Spleen (tissue), 11 donors: ENCODE data around the gene INO80. TPM values are rescaled to one million over a fixed set of nuclear protein-coding genes. Genes with fewer than 3 reads are reported as not detected.

Experiments
- DNase-seq: peaks from one replicate; pipeline ENCODE4 v3.0.0-alpha.2; 2020
- H3K27ac ChIP-seq, 8 donors: fragments of 200-600 bp; sonication (generic) in 7 of 8; 1 replicate in 4 of 8; 2 replicates in 4 of 8; pipeline versions ENCODE4 v1.5.0 to v1.8.0; 2016 to 2021; ENCODE audit warnings: inconsistent platforms in 4 of 8, mild to moderate bottlenecking in 4 of 8, moderate library complexity in 1 of 8
- H3K27me3 ChIP-seq, 7 donors: fragments of 200-600 bp; sonication (generic) in 6 of 7; replicated peaks in 1 of 7; 1 replicate in 4 of 7; 2 replicates in 3 of 7; pipeline versions ENCODE4 v1.5.0 to v1.8.0; 2016 to 2021; ENCODE audit warnings: inconsistent platforms in 3 of 7, mild to moderate bottlenecking in 1 of 7
- H3K36me3 ChIP-seq, 6 donors: fragments of 200-600 bp; sonication (generic) in 5 of 6; 1 replicate in 4 of 6; 2 replicates in 2 of 6; pipeline versions ENCODE4 v1.5.0 to v1.8.0; 2016 to 2021; ENCODE audit warnings: inconsistent platforms in 2 of 6
- H3K4me1 ChIP-seq, 6 donors: fragments of 200-600 bp; sonication (generic) in 5 of 6; 1 replicate in 3 of 6; 2 replicates in 3 of 6; pipeline versions ENCODE4 v1.5.0 to v1.8.0; 2016 to 2021; ENCODE audit warnings: inconsistent platforms in 3 of 6
- H3K4me3 ChIP-seq, 8 donors: fragments of 200-600 bp; sonication (generic) in 7 of 8; 1 replicate in 4 of 8; 2 replicates in 4 of 8; pipeline versions ENCODE4 v1.5.0 to v1.8.0; 2016 to 2021; ENCODE audit warnings: inconsistent platforms in 4 of 8, mild to moderate bottlenecking in 4 of 8, moderate library complexity in 2 of 8
- H3K9me3 ChIP-seq, 8 donors: fragments of 200-600 bp; sonication (generic) in 7 of 8; 1 replicate in 4 of 8; 2 replicates in 4 of 8; pipeline versions ENCODE4 v1.5.0 to v1.8.0; 2016 to 2021; ENCODE audit warnings: inconsistent platforms in 4 of 8
- POLR2A ChIP-seq, 3 donors: fragments of 450-650 bp; IDR thresholded peaks; one replicate each; pipeline ENCODE4 v1.5.1; 2017; ENCODE audit warnings: antibody characterized with exemption in 3 of 3, mild to moderate bottlenecking in 1 of 3
- POLR2AphosphoS5 ChIP-seq, 3 donors: sonication (generic); formaldehyde crosslinking; IDR thresholded peaks; one replicate each; pipeline ENCODE4 v1.5.1; 2017; ENCODE audit warnings: antibody characterized with exemption in 3 of 3
- WGBS, 5 donors: extraction: QIAGEN DNeasy Blood & Tissue Kit in 3 of 5; methylation state at CpG; one replicate each; pipeline versions ENCODE4 v1.1.5 to v1.1.7; 2013 to 2018; 5-methylcytosine and 5-hydroxymethylcytosine counted together
- intact Hi-C: fragments of 100-400 bp; cut with DNase I; formaldehyde crosslinking; loops from one replicate; pipeline ENCODE4 v1.15.0; 2023; ENCODE audit warnings: low total_unique reads
- polyA plus RNA-seq, 3 donors: library from polyadenylated mRNA; stranded (reverse); fragments of 200-250 nt; gene quantifications; one replicate each; pipeline ENCODE4 v1.2.1, GENCODE V29; 2013
- total RNA-seq, 7 donors: library from RNA; depleted of rRNA in 3 of 7; stranded (reverse); fragments of >200 nt in 3 of 7; fragmentation: NEBNext Ultra II Directional in 4 of 7; extraction: Animal tissue kit (Norgen Biotek cat#: 25700) in 4 of 7; gene quantifications; one replicate each; pipeline versions ENCODE4 v1.1.0 to v1.2.1, GENCODE V29; 2016 to 2021
- TF ChIP-seq, protein P1 (sequence below), 11 experiments: fragments of 200-600 bp in 7 of 11; fragments of 450-650 bp in 4 of 11; sonication (generic) in 4 of 11; IDR thresholded peaks in 8 of 11; conservative IDR thresholded peaks in 3 of 11; 1 replicate in 7 of 11; 2 replicates in 4 of 11; pipeline versions ENCODE4 v1.4.0 to v1.8.0; 2016 to 2021; ENCODE audit warnings: antibody characterized with exemption in 11 of 11, inconsistent platforms in 4 of 11, mild to moderate bottlenecking in 1 of 11
- donor health status: healthy with polysubstance abuse.
- donor health status: DM: no; HTN: no; CAD: no; lungs with moderate emphysema.
- donor health status: DM: no; HTN: no; CAD: no.
- donor health status: Bipolar disorder and iron deficiency.
- donor health status: healthy.
- donor health status: DM: no; HTN: no; CAD: no.
- donor health status: DM: yes; HTN: yes; CAD: no.

Gene INO80
- total and polyA plus RNA-seq, 10 donors: 5.2 to 39.4 (median 25.9) TPM

GRCh38 chr15:40984406-40984805 lies 131.7 kb downstream of the INO80 start:
- WGBS, 5 donors: 89 to 95% (median 93%) methylated on average over 5 of the region's 5 CpGs
- Histone ChIP-seq H3K4me3 (no peak overlapping the region), H3K27ac (peak overlapping the region in 2 of 8 donors; percentile 70 to 76), H3K27me3 (no peaks in the 10 kb centered on the region), H3K9me3 (no peaks in the 10 kb centered on the region), H3K4me1 (peaks cover 3 to 42% (median 22%) of the 10 kb centered on the region in 6 donors), H3K36me3 (peaks cover 10 to 99% (median 82%) of the 10 kb centered on the region in 6 donors)
- intact Hi-C loops: no loop called here
- DNase-seq: no peak
- TF ChIP-seq POLR2AphosphoS5 (IDR thresholded peaks at IDR 0.05): no peak
- TF ChIP-seq POLR2A (IDR thresholded peaks at IDR 0.05): no peak
- TF ChIP-seq, protein P1, sequence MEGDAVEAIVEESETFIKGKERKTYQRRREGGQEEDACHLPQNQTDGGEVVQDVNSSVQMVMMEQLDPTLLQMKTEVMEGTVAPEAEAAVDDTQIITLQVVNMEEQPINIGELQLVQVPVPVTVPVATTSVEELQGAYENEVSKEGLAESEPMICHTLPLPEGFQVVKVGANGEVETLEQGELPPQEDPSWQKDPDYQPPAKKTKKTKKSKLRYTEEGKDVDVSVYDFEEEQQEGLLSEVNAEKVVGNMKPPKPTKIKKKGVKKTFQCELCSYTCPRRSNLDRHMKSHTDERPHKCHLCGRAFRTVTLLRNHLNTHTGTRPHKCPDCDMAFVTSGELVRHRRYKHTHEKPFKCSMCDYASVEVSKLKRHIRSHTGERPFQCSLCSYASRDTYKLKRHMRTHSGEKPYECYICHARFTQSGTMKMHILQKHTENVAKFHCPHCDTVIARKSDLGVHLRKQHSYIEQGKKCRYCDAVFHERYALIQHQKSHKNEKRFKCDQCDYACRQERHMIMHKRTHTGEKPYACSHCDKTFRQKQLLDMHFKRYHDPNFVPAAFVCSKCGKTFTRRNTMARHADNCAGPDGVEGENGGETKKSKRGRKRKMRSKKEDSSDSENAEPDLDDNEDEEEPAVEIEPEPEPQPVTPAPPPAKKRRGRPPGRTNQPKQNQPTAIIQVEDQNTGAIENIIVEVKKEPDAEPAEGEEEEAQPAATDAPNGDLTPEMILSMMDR (IDR thresholded peaks at IDR 0.05 in 8 of 11, conservative IDR thresholded peaks at IDR 0.05 in 3 of 11): no peak

- H3K4me3 ChIP-seq: no peak overlapping the region
- intact Hi-C loops: no loop called here
- H3K36me3 ChIP-seq: peaks cover 10 to 100% (median 95%) of the 10 kb centered on the region in 6 donors
- H3K9me3 ChIP-seq: no peaks in the 10 kb centered on the region
- TF ChIP-seq, protein P1 (IDR thresholded peaks at IDR 0.05 in 8 of 11, conservative IDR thresholded peaks at IDR 0.05 in 3 of 11): peak in 1 of 11 experiments; percentile 8
- TF ChIP-seq POLR2AphosphoS5 (IDR thresholded peaks at IDR 0.05) (peak; percentile 74 to 79 (median 74)), POLR2A (IDR thresholded peaks at IDR 0.05) (no peak)
- WGBS, 5 donors: 67 to 80% (median 74%) methylated on average over 13 of the region's 13 CpGs
- H3K27me3 ChIP-seq: no peaks in the 10 kb centered on the region
- H3K4me1 ChIP-seq: peaks cover 3 to 42% (median 22%) of the 10 kb centered on the region in 6 donors
- DNase-seq: peak; percentile 82
- peak overlapping the region in 7 of 8 donors; percentile 49 to 77 (median 70) for H3K27ac ChIP-seq
Measured at GRCh38 chr15:40982855-40983254, 133.2 kb downstream of the INO80 start.

DNA sequence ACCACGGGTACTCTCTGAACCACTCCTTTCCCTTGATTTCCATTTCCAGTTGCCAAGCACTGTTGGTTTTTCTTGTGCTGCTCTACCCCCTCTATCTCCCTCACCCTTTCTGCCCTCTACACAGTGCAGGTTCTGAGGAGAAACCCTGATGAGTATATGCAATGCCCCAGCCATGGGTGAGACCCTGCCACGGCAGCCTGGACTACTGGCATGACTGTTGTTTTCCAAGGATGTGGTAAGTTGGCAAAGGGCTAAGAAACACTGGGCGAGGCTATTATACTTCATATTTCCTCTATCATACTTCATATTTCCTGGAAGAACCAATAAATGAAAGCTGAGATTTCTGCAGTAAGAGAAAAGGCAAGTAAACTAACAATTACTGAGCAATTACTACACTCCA lies 134.9 kb downstream of the INO80 start:
- H3K4me1 ChIP-seq: peaks cover 3 to 54% (median 22%) of the 10 kb centered on the region in 6 donors
- H3K4me3 ChIP-seq: no peak overlapping the region
- no peaks in the 10 kb centered on the region for H3K9me3 ChIP-seq
- 60 to 77% (median 69%) methylated on average over 3 of the region's 3 CpGs for WGBS, 5 donors
- TF ChIP-seq, protein P1 (IDR thresholded peaks at IDR 0.05 in 8 of 11, conservative IDR thresholded peaks at IDR 0.05 in 3 of 11): no peak
- TF ChIP-seq POLR2A (IDR thresholded peaks at IDR 0.05) (no peak), POLR2AphosphoS5 (IDR thresholded peaks at IDR 0.05) (no peak)
- no peak for DNase-seq
- peaks cover 10 to 100% (median 91%) of the 10 kb centered on the region in 6 donors for H3K36me3 ChIP-seq
- intact Hi-C loops: no loop called here
- peak overlapping the region; percentile 16 to 77 (median 66) for H3K27ac ChIP-seq
- H3K27me3 ChIP-seq: no peaks in the 10 kb centered on the region

DNA sequence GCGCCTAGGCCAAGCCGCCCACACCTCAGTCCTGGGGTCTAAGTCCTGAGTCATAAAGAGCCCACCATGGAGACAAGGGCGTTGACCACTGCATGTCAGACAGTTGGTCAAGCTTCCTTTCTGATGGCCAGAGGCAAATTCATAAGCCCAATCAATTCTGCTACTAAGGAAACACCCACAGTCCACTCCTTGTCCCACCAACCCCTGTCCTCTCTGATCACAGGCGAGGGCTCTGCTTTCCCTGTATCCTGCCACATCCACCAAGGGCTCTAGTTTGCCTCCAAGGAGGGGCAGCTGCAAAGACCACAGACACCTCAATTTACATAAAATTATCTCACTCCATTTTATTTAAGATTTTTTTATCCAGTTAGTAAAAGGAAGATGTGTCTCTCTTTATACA lies 137.5 kb downstream of the INO80 start:
- no peak for DNase-seq
- intact Hi-C loops: no loop called here
- Histone ChIP-seq H3K4me3 (no peak overlapping the region), H3K27me3 (no peaks in the 10 kb centered on the region), H3K36me3 (peaks cover 6 to 94% (median 66%) of the 10 kb centered on the region in 6 donors), H3K4me1 (peaks cover 3 to 48% (median 21%) of the 10 kb centered on the region in 6 donors), H3K27ac (no peak overlapping the region), H3K9me3 (no peaks in the 10 kb centered on the region)
- WGBS, 5 donors: 92 to 99% (median 97%) methylated on average over 4 of the region's 4 CpGs
- TF ChIP-seq POLR2AphosphoS5 (IDR thresholded peaks at IDR 0.05) (no peak), POLR2A (IDR thresholded peaks at IDR 0.05) (no peak)
- TF ChIP-seq, protein P1 (IDR thresholded peaks at IDR 0.05 in 8 of 11, conservative IDR thresholded peaks at IDR 0.05 in 3 of 11): no peak
